ENCODE data around the gene ETV1.
"Not testable (repeated sequence)": the region's sequence is repeated elsewhere in the genome, so short reads cannot be mapped to it uniquely, and the experiment has no call there.

ETV1 gene

GRCh38 chr7:13920053-13920697 is 69.3 kb downstream of the ETV1 start:
- DNase-seq: peak; percentile 89

GRCh38 chr7:13918333-13918732 is 71.1 kb downstream of the ETV1 start:
- DNase-seq: not testable (repeated sequence)

- not testable (repeated sequence) for DNase-seq
Measured at GRCh38 chr7:13917103-13917502, 72.4 kb downstream of the ETV1 start.

GRCh38 chr7:13915891-13916290 is 73.6 kb downstream of the ETV1 start:
- DNase-seq: no peak

GRCh38 chr7:13912715-13913278 is 76.7 kb downstream of the ETV1 start:
- no peak for DNase-seq

- no peak for DNase-seq
Measured at GRCh38 chr7:13911909-13912308, 77.6 kb downstream of the ETV1 start.

DNA sequence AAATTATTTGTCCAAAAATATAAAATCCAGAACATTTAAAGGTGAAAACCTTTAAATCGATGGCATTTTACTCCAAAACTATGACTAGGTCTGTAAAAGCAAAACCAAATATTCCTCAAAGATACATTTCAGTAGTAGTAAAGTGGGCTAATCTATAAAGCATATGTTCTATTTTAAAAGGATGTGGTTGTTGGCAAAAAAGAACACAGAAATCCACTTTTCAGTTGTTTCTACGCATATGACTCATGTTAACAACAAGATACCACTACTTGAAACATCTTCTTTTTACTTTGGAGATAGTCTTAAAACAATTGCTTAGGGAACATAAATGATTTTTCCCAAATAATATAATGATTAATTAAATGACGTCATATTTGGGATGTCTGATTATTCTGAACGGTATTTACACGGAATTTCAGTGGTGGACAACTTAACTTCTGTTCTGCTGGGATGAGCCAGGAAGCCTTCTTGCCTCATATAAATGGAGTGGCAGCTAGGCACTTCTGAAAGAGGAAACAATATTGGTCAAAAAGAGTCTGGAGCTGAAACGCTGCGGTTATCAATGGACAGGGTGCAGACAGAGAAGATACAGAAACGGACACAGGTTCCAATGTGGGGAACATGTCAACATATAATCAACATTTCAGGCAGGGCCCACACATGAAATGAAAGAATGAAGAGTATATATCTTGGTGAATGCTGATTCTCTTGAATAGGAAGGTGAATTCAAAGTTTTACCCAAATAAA is 78.5 kb downstream of the ETV1 start:
- DNase-seq: no peak

GRCh38 chr7:13908667-13909397 is 80.6 kb downstream of the ETV1 start:
- no peak for DNase-seq

GRCh38 chr7:13907831-13908230 is 81.6 kb downstream of the ETV1 start:
- no peak for DNase-seq

DNA sequence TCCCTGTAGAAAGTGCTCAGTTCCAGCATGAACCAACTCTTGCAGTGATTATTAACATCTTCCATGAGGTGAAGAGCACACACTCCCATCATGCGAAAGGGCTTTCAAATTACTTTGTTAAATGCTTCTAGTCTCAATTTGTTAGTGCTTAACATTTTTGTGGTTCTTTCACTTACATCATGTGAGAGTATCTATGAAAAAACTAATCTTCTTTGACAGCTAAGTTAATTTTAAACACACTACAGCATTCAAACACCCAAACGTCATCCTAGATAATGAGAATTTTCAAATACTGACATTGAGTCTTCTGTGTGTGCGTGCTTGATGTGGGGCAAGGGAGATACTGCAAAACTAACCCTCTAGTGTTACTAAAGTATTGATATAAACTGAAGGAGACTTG is 84.8 kb downstream of the ETV1 start:
- DNase-seq: no peak

DNA sequence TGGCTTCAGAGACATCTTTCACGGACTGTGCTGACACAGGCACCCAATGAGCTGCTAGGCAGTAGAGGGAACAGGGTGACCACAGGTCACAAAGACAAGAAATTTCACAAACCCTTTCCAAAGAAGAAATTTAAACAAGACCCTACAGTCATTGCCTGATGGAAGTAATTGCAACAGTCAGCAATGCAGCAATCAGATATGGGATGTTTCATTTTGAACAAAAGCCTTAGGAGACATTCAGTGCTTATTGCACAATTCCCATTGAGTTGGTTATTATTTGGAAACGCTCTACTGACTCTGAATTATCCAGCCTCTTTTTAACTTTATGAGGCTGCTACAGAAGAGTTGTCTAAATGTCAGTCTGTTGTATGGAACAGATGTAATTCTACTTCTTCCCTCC is 85.5 kb downstream of the ETV1 start:
- DNase-seq: no peak

DNA sequence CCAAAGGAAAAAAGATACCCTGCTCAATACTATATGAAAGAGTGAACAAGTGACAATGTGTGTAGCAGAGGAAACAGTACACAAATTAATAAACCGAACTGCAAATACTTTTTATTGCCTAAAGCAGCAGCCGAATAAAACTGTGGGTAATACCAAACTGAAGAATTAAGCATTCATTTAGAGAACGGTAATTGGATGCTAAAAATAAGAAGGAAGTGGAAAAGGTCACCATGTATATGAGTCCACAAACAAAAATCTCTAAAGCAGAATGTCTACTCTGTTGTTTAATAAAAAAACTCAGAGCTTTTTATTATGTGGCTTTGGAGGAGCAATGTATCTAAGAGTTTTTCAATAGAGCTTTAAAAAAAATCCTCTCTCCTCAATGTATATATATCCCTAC is 87.9 kb downstream of the ETV1 start:
- no peak for DNase-seq

- no peak for DNase-seq
Measured at GRCh38 chr7:13898957-13899670, 90.4 kb downstream of the ETV1 start.

DNA sequence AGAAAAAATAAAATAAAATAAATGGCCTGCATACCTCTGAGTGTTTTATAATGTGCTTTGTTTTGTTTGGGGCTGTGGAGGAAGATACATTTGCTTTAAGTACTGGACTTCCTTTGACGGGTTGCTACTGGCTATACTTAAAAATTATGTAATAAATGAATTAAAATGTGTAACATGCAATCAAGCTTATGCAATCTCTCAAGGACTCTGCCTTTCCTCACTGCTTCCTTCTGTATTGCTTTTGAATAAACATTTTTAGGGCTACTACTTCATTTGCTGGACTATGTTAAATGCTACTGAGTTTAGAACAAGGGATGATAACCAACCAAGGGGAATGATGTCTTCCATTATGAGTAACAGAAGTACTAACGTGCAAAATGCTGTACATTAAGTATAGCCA is 91.6 kb downstream of the ETV1 start:
- no peak for DNase-seq

DNA sequence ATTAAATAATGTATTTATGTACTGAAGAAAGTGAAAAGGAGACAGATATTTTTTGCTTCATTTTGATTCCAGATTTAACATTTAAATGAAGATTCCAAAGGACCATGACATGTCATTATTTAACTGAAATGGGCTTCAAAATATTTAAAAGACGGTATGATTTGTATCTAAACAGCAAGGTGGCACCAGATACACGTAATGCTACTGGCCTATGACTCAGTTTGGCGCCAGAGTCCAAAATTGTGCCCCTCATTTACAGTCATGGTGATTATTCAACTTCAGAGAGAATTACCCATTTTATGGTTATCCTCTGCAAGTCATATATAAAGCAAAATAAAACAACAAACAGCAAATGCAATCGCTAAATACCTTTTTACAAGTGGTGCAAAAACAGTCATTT is 94.5 kb downstream of the ETV1 start:
- no peak for DNase-seq

DNA sequence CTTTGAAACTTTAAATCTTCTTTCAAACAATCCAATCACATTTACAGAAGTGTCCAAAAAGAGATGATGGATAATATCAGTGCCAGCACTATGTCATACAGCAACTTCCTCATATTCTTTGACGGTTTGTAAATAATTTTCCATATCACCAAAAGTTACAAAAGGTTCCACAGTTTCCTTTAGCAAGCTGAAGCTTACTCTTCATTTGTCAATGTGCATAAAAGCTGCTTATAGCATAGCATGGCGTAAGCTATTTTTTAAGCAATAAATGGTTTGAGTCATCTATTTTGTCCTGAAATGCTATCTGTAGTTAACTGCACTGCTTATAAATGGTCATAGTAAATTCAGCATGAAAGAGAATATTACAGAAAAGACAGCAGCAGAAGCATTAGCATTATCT is 95.1 kb downstream of the ETV1 start:
- DNase-seq: no peak

- no peak for DNase-seq
Measured at GRCh38 chr7:13890793-13891192, 98.7 kb downstream of the ETV1 start.

GRCh38 chr7:13886356-13886755 is 103.1 kb downstream of the ETV1 start:
- DNase-seq: no peak

GRCh38 chr7:13882051-13882450 is 107.4 kb downstream of the ETV1 start:
- no peak for DNase-seq

GRCh38 chr7:13880789-13881188 is 108.7 kb downstream of the ETV1 start:
- DNase-seq: no peak

- no peak for DNase-seq
Measured at GRCh38 chr7:13879994-13880686, 109.3 kb downstream of the ETV1 start.

DNA sequence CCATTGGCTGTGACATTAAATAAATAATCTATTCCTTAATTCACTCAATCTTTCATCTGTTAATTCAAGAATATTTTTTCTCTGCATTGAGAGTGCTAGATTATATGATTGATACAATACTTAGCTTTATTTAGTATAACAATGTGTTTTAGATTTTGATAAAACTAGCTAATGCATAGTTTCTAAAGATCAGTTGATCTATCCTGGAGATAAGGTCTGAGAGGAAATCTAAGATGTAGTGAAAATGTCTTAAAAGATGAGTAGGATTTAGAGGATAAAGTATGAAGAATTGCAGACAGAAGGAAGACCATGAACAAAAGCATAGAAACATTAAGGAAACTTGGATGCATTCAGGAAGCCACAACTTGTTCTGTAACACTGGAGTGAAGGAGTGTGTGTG is 110.3 kb downstream of the ETV1 start:
- no peak for DNase-seq

All from right hindlimb (tissue), 1 donor.